ENCODE results near the gene ADCY4. TPM values are rescaled to one million over a fixed set of nuclear protein-coding genes. Genes with fewer than 3 reads are reported as not detected.
A peak's percentile ranks its signal among the peaks of the same experiment; 100 is the strongest.

The ADCY4 gene
- total RNA-seq, 1 donor from 2014 or later: 3.4 TPM

- Mint-ChIP-seq H3K27ac (no peak overlapping the region), H3K9me3 (no peaks in the 10 kb centered on the region), H3K4me1 (peaks cover 4% of the 10 kb centered on the region), H3K4me3 (no peak overlapping the region), H3K27me3 (ENCODE audit: low read depth) (peaks cover 87% of the 10 kb centered on the region), H3K36me3 (no peaks in the 10 kb centered on the region)
- no peak for TF ChIP-seq CTCF (IDR thresholded peaks at IDR 0.05; ENCODE audit: unreplicated experiment)
- no peak for DNase-seq (ENCODE audit: low spot score in 2 of 2, unreplicated experiment in 2 of 2)
Observed at GRCh38 chr14:24340606-24341005, 5.7 kb upstream of the ADCY4 start.

GRCh38 chr14:24339284-24340151 lies 4.6 kb upstream of the ADCY4 start, which contains the start of gene RIPK3:
RIPK3 (minus strand) TSS chr14:24339991; CDS start chr14:24339826, 165 bp downstream.
- Mint-ChIP-seq H3K4me3 (peak within 1 kb of the TSS; percentile 63), H3K9me3 (no peaks in the 10 kb centered on the region), H3K4me1 (peaks cover 11% of the 10 kb centered on the region), H3K27ac (no peak within 1 kb of the TSS), H3K36me3 (no peaks in the 10 kb centered on the region), H3K27me3 (ENCODE audit: low read depth) (peaks cover 88% of the 10 kb centered on the region)
- TF ChIP-seq CTCF (IDR thresholded peaks at IDR 0.05; ENCODE audit: unreplicated experiment): no peak
- no peak for DNase-seq (ENCODE audit: low spot score in 2 of 2, unreplicated experiment in 2 of 2)

GRCh38 chr14:24338843-24339242 lies 4.0 kb upstream of the ADCY4 start:
- no peak for TF ChIP-seq CTCF (IDR thresholded peaks at IDR 0.05; ENCODE audit: unreplicated experiment)
- Mint-ChIP-seq H3K4me1 (peaks cover 14% of the 10 kb centered on the region), H3K9me3 (no peaks in the 10 kb centered on the region), H3K36me3 (no peaks in the 10 kb centered on the region), H3K4me3 (peak overlapping the region; percentile 63), H3K27me3 (ENCODE audit: low read depth) (peaks cover 89% of the 10 kb centered on the region), H3K27ac (no peak overlapping the region)
- no peak for DNase-seq (ENCODE audit: low spot score in 2 of 2, unreplicated experiment in 2 of 2)

GRCh38 chr14:24337824-24338175 lies 2.9 kb upstream of the ADCY4 start:
- H3K27me3 Mint-ChIP-seq (ENCODE audit: low read depth): peaks cover 94% of the 10 kb centered on the region
- TF ChIP-seq CTCF (IDR thresholded peaks at IDR 0.05; ENCODE audit: unreplicated experiment): no peak
- H3K36me3 Mint-ChIP-seq: no peaks in the 10 kb centered on the region

GRCh38 chr14:24337144-24337823 lies 2.4 kb upstream of the ADCY4 start:
- no peak for DNase-seq (ENCODE audit: low spot score in 2 of 2, unreplicated experiment in 2 of 2)
- Mint-ChIP-seq H3K36me3 (no peaks in the 10 kb centered on the region), H3K4me1 (peaks cover 20% of the 10 kb centered on the region), H3K9me3 (no peaks in the 10 kb centered on the region), H3K27ac (no peak overlapping the region), H3K27me3 (ENCODE audit: low read depth) (peaks cover 96% of the 10 kb centered on the region), H3K4me3 (no peak overlapping the region)
- no peak for TF ChIP-seq CTCF (IDR thresholded peaks at IDR 0.05; ENCODE audit: unreplicated experiment)

More at GRCh38 chr14:24337824-24338175, 2.9 kb upstream of the ADCY4 start:
- Mint-ChIP-seq H3K4me3 (no peak overlapping the region), H3K9me3 (no peaks in the 10 kb centered on the region), H3K4me1 (peaks cover 16% of the 10 kb centered on the region), H3K27ac (no peak overlapping the region)
- no peak for DNase-seq (ENCODE audit: low spot score in 2 of 2, unreplicated experiment in 2 of 2)
